GM21367 (cell line): ENCODE measurements around the gene TRIM5.
"Not testable (repeated sequence)": the region's sequence is repeated elsewhere in the genome, so short reads cannot be mapped to it uniquely, and the experiment has no call there.

Experiments used
- ATAC-seq: cut with Tn5 transposase; IDR thresholded peaks from one replicate; pipeline ENCODE4 v1.9.1; 2021; ENCODE audit not compliant: unreplicated experiment

The TRIM5 gene

DNA sequence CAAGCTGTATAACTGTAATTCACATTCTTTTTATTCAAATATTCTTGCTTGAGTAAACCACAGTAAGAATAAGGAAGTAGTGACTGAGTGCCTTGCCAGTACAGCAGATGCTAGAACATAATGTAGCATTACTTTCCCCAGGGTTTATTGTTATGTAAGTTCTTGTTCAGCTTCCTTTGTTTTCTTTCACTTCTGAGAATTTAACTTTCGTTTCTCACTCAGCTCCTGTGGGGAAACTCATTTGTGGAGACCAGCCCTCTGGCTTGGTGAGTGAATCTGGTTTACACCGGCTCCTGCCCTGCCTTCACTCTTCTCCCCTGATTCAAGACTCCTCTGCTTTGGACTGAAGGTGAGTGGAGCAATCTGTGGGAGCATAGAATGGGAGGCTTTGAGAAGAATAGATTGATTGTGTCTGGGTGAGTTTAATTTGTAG, 4.7 kb upstream of the TRIM5 start, which contains the start of gene TRIM22:
Gene TRIM22, plus strand, starts transcription at position 240 of the 433 bp plus-strand sequence. CDS start 6,443 bp downstream, outside the sequence.
- ATAC-seq = peak; percentile 79

DNA sequence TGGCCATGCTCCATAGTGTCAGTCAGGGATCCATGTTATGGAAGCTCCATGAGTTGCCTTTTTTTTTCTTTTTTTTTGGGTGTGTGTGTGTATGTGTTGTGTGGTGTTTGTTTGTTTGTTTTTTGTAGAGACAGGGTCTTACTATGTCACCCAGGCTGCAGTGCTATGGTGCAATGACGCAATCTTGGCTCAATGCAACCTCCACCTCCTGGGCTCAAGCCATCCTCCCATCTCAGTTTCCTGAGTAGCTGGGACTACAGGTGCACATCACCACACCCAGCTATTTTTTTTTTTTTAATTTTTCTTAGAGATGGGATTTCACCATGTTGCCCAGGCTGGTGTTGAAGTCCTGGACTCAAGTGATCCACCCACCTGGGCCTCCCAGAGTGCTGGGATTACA, 3.6 kb upstream of the TRIM5 start:
- no peak for ATAC-seq

DNA sequence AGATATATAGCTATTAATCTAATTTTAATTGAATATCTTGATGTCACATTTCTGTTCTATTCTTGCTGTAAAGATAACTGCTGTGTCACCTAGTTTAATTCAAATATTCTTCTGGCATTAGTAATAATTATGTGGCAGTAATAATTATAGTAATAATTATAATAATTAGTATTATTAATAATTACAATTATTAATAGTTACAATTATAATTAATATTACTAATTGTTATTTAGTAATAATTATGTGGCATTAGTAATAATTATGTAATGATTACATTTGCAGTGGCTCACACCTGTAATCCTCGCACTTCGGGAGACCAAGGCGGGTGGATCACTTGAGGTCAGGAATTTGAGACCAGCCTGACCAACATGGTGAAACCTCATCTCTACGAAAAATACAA, 1.6 kb upstream of the TRIM5 start:
- ATAC-seq = no peak

GRCh38 chr11:5684036-5684645, 733 bp downstream of the TRIM5 start:
- ATAC-seq = no peak

GRCh38 chr11:5683620-5684019, 1.3 kb downstream of the TRIM5 start:
- ATAC-seq = not testable (repeated sequence)

GRCh38 chr11:5682890-5683441, 1.9 kb downstream of the TRIM5 start:
- not testable (repeated sequence) for ATAC-seq

GRCh38 chr11:5679811-5680210, 5.1 kb downstream of the TRIM5 start:
- no peak for ATAC-seq

DNA sequence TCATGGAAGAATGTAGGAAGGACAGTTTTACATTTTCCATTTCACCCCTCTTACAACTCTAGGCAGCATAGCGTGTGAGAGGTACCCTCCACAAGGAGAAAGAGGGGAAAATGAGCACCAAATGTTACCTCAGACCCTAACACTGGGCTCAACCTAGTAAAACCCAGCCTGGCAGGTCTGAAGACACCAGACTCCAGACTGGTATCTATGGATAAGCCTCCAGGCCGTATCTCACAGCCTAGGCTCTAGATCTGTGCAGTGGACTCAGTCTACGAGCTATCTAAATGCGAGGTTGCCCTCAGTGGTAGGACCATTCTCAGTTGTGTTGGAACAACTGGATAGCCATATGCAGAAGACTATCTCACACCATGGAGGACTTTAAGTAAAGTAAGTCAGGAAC, 10.5 kb downstream of the TRIM5 start:
- no peak for ATAC-seq

GRCh38 chr11:5671831-5672230, 13.0 kb downstream of the TRIM5 start:
- no peak for ATAC-seq

- ATAC-seq = no peak
These were observed 18.5 kb downstream of the TRIM5 start for GRCh38 chr11:5666402-5666793.

DNA sequence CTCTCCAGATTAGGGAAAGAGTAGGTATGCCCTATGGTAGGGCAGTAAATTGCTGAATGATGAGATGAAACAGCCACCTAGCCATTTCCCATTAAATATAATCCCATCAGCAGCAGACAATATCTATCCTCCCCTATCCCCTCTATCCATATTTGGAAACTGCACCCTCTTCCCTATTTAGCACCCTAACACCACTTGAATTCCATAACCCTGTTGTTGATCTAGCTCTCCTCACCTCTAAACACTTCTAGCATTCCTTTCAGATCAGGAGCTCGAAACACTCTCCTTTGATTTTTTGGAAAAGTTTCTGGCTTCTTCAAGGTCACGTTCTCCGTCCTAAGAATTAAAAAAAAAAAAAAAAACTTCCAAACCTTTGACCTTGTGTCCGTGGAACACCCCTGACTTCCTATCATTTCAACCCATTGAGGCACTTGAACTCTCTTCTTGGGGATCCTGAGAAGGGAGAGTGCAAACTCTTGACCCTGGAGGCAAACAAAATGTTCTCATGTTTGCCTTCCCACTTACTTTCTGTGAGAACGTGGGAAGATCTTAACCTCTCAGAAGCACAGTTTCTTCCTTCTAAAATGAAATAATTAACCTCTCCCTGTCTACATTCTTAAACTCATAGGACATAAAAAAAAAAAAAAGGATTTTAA, 19.0 kb downstream of the TRIM5 start:
- no peak for ATAC-seq

DNA sequence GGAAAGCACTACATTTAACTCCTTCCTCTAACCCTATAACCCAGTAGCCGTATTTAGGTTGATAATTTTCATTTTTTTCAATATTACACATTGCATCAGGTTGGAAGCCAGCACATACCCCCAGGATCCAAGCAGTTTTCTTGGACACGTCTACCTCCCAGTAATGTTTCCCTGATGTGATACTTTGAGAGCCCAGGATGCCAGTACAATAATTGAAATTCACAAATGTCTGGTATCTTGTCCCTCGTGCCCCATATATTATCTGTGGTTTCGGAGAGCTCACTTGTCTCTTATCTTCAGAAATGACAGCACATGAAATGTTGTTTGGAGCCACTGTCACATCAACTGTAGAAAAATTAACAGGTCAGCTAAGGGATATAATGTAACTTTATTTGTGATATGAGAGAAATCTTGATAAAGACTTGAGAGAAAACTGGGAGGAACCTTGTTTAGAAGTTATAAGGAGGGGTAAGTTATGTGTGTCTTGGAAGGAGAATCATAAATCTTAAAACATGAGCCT, 19.8 kb downstream of the TRIM5 start:
- no peak for ATAC-seq

DNA sequence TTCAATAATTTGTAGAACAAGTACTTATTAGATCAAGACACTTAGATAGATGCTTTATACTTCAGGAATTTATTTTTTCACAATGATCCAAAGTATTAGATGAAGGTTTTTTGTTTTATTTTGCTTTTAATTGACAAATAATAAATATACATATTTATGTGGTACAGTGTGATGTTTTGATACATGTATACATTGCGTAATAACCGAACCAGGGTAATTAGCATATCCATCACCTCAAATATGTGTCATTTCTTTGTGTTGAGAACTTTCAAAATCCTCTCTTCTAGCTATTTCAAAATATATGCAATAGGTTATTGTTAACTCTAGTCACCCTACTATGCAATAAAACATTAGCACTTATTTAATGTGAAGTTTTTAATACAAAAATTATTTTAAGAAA, 21.4 kb downstream of the TRIM5 start:
- ATAC-seq = no peak

DNA sequence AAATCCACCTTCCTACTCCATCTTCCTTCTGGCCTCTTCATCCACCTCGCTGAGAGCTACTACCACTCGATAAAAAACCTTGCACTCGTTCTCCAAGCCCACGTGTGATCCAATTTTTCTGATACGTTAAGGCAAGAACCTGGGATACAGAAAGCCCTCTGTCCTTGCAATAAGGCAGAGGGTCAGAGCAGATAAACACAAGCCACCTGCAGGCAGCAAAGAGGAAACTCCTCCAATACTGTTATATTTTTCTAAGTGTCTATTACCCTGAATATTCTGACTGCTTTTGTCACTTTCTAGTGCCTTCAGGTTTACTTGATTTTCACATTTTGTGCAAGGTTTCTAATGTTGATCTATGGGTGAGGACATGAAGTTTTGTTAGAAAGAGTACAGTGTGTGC, 26.6 kb downstream of the TRIM5 start:
- no peak for ATAC-seq

DNA sequence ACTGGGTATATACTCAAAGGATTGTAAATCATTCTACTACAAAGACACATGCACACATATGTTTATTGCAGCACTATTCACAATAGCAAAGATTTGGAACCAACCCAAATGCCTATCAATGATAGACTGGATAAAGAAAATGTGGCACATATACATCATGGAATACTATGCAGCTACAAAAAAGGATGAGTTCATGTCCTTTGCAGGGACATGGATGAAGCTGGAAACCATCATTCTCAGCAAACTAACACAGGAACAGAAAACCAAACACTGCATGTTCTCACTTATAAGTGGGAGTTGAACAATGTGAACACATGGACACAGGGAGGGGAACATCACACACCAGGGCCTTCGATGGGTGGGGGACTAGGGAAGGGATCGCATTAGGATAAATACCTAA, 27.9 kb downstream of the TRIM5 start:
- not testable (repeated sequence) for ATAC-seq

DNA sequence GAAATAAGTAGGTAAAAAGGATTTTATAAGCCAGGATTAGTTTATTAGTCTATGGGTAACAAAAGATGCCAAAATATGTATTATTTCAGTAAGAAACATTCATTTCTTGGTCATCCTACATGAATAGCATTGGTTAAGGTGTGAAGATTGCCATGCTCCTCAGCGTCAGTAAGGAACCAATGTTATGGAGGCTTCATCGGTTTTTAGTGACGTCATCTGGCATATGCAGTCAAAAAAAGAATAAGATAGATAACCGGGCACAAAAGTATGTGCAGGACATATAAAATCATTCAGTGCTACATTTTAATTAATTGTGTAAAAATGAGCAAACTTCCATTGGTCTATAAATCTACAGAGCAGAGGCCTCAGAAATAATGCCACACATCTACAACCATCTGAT, 29.4 kb downstream of the TRIM5 start:
- no peak for ATAC-seq

DNA sequence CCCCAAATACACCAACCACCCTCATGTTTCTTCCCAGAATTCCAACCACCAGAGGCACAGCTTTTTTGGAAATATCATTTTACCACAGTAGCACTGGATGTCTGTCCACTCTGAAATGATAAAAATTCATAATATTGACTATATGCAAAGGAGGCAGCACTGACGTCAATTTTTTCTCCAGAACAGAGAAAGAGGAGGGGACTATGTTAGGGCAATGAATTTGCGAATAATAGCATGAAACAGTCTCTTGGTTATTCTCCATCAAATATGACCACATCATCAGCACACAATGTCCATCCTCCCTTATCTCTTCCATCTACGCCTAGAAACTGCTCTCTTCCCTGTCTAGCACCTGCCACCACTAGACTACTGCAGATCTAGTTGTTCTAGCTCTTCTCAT, 38.7 kb downstream of the TRIM5 start:
- no peak for ATAC-seq

- no peak for ATAC-seq
These were observed 41.3 kb downstream of the TRIM5 start for GRCh38 chr11:5643585-5643984.

GRCh38 chr11:5639953-5640352, 44.9 kb downstream of the TRIM5 start:
- no peak for ATAC-seq

GRCh38 chr11:5631969-5632635, 52.8 kb downstream of the TRIM5 start:
- ATAC-seq = peak; percentile 92

DNA sequence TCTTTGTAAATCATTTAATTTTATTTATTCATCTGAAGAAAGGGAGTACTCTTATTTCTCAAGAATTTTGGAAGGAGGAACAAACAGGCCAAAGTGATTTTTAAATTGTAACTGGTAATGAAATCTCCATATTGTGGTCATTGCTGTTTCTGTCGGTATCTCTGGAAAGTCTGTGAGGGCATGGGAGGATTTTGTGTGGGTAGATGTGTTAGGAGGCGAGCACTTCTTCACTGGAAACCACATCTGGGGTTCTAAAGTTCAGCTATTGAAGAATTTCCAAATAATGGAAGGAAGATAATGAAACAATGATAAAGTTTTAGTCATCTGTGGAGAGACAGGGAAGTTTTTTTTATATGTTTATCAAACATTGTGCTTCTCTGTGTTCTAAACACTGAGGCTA, 53.5 kb downstream of the TRIM5 start:
- peak; percentile 18 for ATAC-seq

- no peak for ATAC-seq
These were observed 58.7 kb downstream of the TRIM5 start for GRCh38 chr11:5626196-5626595.
